Panc1 (cell line): ENCODE results near the gene STARD3NL. TPM values are rescaled to one million over a fixed set of nuclear protein-coding genes. Genes with fewer than 3 reads are reported as not detected.

Experiments used
- ATAC-seq: fragments of 200-7000 bp; cut with Tn5 transposase; 2 replicates; pipeline ENCODE4 v1.9.1; 2020; ENCODE audit warnings: mild to moderate bottlenecking, moderate library complexity
- BruUV-seq: library from RNA; stranded (reverse); fragments of 400-500 nt; replicated peaks from 2 replicates; lab custom pipeline; 2021; lab: Mats Ljungman, UMichigan
- CTCF ChIA-PET: fragments of 300-600 bp; sonication (Branson Sonifier 250); formaldehyde crosslinking; loops from one replicate; lab custom pipeline; 2022; ENCODE audit warnings: antibody characterized with exemption; lab: Charles Lee
- POLR2A ChIA-PET: fragments of 300-600 bp; sonication (Branson Sonifier 250); formaldehyde crosslinking; loops from one replicate; lab custom pipeline; 2022; ENCODE audit warnings: antibody characterized with exemption; lab: Charles Lee
- DNase-seq: peaks from one replicate; pipeline ENCODE4 v3.0.0-alpha.2; 2010; ENCODE audit warnings: low read depth, low spot score
- H3K27ac ChIP-seq: 2 replicates; pipeline ENCODE4 v1.5.1; 2011; ENCODE audit warnings: mild to moderate bottlenecking, low read length, inconsistent platforms
- H3K27me3 ChIP-seq: fragments of 200-500 bp; sonication (Bioruptor generic); 2 replicates; pipeline ENCODE4 v1.6.0; 2014; ENCODE audit warnings: low read length, inconsistent platforms; ENCODE audit not compliant: control insufficient read depth, insufficient read depth
- H3K36me3 ChIP-seq: fragments of 200-500 bp; sonication (Bioruptor generic); 2 replicates; pipeline ENCODE4 v1.5.1; 2014; ENCODE audit warnings: inconsistent platforms, mild to moderate bottlenecking, low read length, moderate library complexity; ENCODE audit not compliant: control insufficient read depth, insufficient read depth
- H3K4me1 ChIP-seq: 2 replicates; pipeline ENCODE4 v1.5.1; 2011; ENCODE audit warnings: inconsistent platforms, mild to moderate bottlenecking, low read length, moderate library complexity; ENCODE audit not compliant: control insufficient read depth, insufficient read depth
- H3K4me3 ChIP-seq, 2 experiments: 2 replicates each; pipeline ENCODE4 v1.5.1; 2011 to 2012; ENCODE audit warnings: low read depth in 2 of 2, low read length in 2 of 2, mild to moderate bottlenecking in 2 of 2, inconsistent platforms in 1 of 2, moderate library complexity in 1 of 2
- H3K9me3 ChIP-seq: fragments of 200-500 bp; sonication (Bioruptor generic); 2 replicates; pipeline ENCODE4 v1.5.1; 2014; ENCODE audit warnings: low read depth, mild to moderate bottlenecking, inconsistent platforms, low read length, moderate library complexity; ENCODE audit not compliant: control insufficient read depth, insufficient read depth
- CTCF ChIP-seq: fragments of 450-650 bp; IDR thresholded peaks from 2 replicates; pipeline ENCODE4 v1.5.1; 2017; ENCODE audit warnings: mild to moderate bottlenecking
- POLR2AphosphoS5 ChIP-seq: IDR thresholded peaks from 2 replicates; pipeline ENCODE4 v1.6.1; 2012; ENCODE audit warnings: mild to moderate bottlenecking, low read depth, low read length, moderate library complexity
- REST ChIP-seq, 2 experiments: IDR thresholded peaks; 2 replicates each; pipeline ENCODE4 v1.6.1; 2011 to 2012; ENCODE audit warnings: low read depth in 2 of 2, control low read depth in 1 of 2, low read length in 1 of 2, mild to moderate bottlenecking in 1 of 2, moderate library complexity in 1 of 2; ENCODE audit not compliant: insufficient read depth in 1 of 2
- TCF7L2 ChIP-seq: IDR thresholded peaks from 2 replicates; pipeline ENCODE4 v1.6.1; 2011; ENCODE audit warnings: mild to moderate bottlenecking, low read depth, low read length, inconsistent platforms
- in situ Hi-C: cut with HindIII; loops from 2 replicates; pipeline ENCODE4 v1.10.0; 2016; ENCODE audit warnings: low sequenced_read_pairs, low pct_unique_long_range_greater_than_20kb
- intact Hi-C: fragments of 100-400 bp; cut with micrococcal nuclease; formaldehyde crosslinking; loops from one replicate; pipeline ENCODE4 v1.10.0; 2022; ENCODE audit not compliant: unreplicated experiment
- total RNA-seq: library from RNA; stranded (reverse); gene quantifications from one replicate; pipeline ENCODE4 v1.2.1, GENCODE V29; 2021; ENCODE audit not compliant: unreplicated experiment

Gene STARD3NL
- total RNA-seq, 1 experiment from 2014 or later = 75.7 TPM

GRCh38 chr7:38215115-38215514 is 37.1 kb downstream of the STARD3NL start:
- ChIA-PET POLR2A (no interaction called here), CTCF (interaction anchor here (0.6 to 1.7 kb wide), 12 partner anchors 8 to 144 kb away, joined by 3 to 19 read pairs (median 4); no protein-coding TSS in a partner anchor)
- H3K36me3 ChIP-seq = peaks cover 10% of the 10 kb centered on the region; the same call in 1 of the 2 replicates
- in situ Hi-C loops = no loop called here
- no peaks in the 10 kb centered on the region for H3K27me3 ChIP-seq
- H3K4me1 ChIP-seq = no peaks in the 10 kb centered on the region
- H3K27ac ChIP-seq = no peak overlapping the region
- H3K9me3 ChIP-seq = no peaks in the 10 kb centered on the region
- BruUV-seq = no TSS peak
- TF ChIP-seq REST (IDR thresholded peaks at IDR 0.05; ENCODE audit: insufficient read depth in 1 of 2, low read depth in 2 of 2, low read length in 1 of 2) (no peak), CTCF (no peak), POLR2AphosphoS5 (no peak), TCF7L2 (no peak)
- H3K4me3 ChIP-seq = no peak overlapping the region
- ATAC-seq (peak; percentile 12; the same call in 1 of the 2 replicates), DNase-seq (no peak)
- intact Hi-C loops = loop anchor here (5.0 kb wide), 1 partner anchor 102 kb away; no protein-coding TSS in a partner anchor

- POLR2A ChIA-PET = no interaction called here
- Histone ChIP-seq H3K36me3 (peaks cover 10% of the 10 kb centered on the region; the same call in 1 of the 2 replicates), H3K9me3 (no peaks in the 10 kb centered on the region), H3K4me1 (no peaks in the 10 kb centered on the region), H3K27ac (no peak overlapping the region), H3K4me3 (no peak overlapping the region), H3K27me3 (no peaks in the 10 kb centered on the region)
- CTCF ChIA-PET = interaction anchor here (0.6 to 1.7 kb wide), 14 partner anchors 9 to 154 kb away, joined by 3 to 19 read pairs (median 4); no protein-coding TSS in a partner anchor
- DNase-seq (peak; percentile 48), ATAC-seq (peak; percentile 98)
- intact Hi-C loops = loop anchor here (5.0 kb wide), 1 partner anchor 101 kb away; no protein-coding TSS in a partner anchor
- no TSS peak for BruUV-seq
- in situ Hi-C loops = no loop called here
- no peak for TF ChIP-seq REST (IDR thresholded peaks at IDR 0.05; ENCODE audit: insufficient read depth in 1 of 2, low read depth in 2 of 2, low read length in 1 of 2)
- TF ChIP-seq CTCF = peak; percentile 99
Measured at GRCh38 chr7:38215735-38216670, 38.0 kb downstream of the STARD3NL start.
